Breast epithelium (tissue), 3 donors: Measurements from ENCODE around the gene RXFP2.

Source experiments
- POLR2A ChIP-seq: fragments of 450-650 bp; IDR thresholded peaks from one replicate; pipeline ENCODE4 v1.6.1; 2016; ENCODE audit warnings: antibody characterized with exemption, mild to moderate bottlenecking, moderate library complexity
- POLR2AphosphoS5 ChIP-seq, 3 donors: sonication (generic); formaldehyde crosslinking; IDR thresholded peaks; one replicate each; pipeline ENCODE4 v1.6.1; 2017; ENCODE audit warnings: antibody characterized with exemption in 3 of 3
- TF ChIP-seq, protein P1 (sequence below), 3 donors: fragments of 450-650 bp; IDR thresholded peaks; one replicate each; pipeline ENCODE4 v1.5.1; 2016 to 2017; ENCODE audit warnings: antibody characterized with exemption in 3 of 3, mild to moderate bottlenecking in 3 of 3, moderate library complexity in 3 of 3

- TF ChIP-seq, protein P1, sequence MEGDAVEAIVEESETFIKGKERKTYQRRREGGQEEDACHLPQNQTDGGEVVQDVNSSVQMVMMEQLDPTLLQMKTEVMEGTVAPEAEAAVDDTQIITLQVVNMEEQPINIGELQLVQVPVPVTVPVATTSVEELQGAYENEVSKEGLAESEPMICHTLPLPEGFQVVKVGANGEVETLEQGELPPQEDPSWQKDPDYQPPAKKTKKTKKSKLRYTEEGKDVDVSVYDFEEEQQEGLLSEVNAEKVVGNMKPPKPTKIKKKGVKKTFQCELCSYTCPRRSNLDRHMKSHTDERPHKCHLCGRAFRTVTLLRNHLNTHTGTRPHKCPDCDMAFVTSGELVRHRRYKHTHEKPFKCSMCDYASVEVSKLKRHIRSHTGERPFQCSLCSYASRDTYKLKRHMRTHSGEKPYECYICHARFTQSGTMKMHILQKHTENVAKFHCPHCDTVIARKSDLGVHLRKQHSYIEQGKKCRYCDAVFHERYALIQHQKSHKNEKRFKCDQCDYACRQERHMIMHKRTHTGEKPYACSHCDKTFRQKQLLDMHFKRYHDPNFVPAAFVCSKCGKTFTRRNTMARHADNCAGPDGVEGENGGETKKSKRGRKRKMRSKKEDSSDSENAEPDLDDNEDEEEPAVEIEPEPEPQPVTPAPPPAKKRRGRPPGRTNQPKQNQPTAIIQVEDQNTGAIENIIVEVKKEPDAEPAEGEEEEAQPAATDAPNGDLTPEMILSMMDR (IDR thresholded peaks at IDR 0.05): no peak
- TF ChIP-seq POLR2AphosphoS5 (IDR thresholded peaks at IDR 0.05) (no peak), POLR2A (no peak)
Measured at GRCh38 chr13:31827707-31828106, 88.4 kb downstream of the RXFP2 start.
